GM21360 (cell line): ENCODE results near the gene NUMB.

Experiments
- ATAC-seq: cut with Tn5 transposase; IDR thresholded peaks from one replicate; pipeline ENCODE4 v1.9.1; 2021; ENCODE audit warnings: mild to moderate bottlenecking, moderate library complexity; ENCODE audit not compliant: unreplicated experiment

NUMB gene

GRCh38 chr14:73263606-73264005 is 194.7 kb downstream of the NUMB start:
- no peak for ATAC-seq

GRCh38 chr14:73262427-73263183 is 195.7 kb downstream of the NUMB start:
- no peak for ATAC-seq

DNA sequence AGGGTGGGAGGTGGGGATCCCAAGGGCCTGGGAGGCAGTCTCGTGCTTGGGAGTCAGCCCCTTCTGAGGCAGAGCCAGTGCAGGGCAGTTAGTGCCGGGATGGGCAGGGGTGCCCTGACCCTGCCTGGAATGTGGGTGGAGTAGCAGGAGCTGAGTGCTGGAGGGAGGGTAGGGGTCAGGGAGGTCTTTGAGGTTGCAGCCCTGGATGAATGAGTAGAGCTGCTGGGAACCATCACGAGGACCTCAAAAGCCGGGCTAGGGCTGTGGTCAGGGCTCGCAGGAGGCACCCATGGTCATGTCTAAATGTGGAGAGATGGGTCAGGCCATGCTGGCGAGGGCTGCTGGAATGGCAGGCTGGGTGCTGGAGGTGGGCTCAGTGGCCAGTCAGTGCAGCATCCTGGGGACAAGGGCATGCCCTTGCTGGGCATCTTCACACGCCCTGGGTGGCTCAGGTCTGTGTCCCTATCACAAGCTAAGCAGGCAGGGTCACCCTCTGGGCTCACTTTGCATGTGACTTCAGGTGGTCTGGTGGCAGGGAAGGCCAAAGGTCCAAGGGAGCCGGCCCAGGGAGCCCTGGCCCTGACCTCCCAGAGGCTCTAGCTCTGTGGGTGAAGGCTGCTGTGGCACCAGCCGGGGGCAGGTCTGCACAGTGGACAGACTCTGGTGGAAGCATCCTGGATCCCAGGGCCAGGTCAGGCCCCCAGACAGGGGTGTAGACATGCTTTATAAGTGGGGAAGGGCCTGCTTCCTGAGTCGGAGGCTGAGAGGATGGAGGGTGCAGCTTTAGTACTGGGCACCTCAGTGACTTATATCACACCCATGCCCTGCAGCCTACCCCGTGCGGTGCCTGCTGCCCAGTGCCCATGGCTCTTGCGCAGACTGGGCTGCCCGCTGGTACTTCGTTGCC is 196.6 kb downstream of the NUMB start:
- ATAC-seq: no peak

DNA sequence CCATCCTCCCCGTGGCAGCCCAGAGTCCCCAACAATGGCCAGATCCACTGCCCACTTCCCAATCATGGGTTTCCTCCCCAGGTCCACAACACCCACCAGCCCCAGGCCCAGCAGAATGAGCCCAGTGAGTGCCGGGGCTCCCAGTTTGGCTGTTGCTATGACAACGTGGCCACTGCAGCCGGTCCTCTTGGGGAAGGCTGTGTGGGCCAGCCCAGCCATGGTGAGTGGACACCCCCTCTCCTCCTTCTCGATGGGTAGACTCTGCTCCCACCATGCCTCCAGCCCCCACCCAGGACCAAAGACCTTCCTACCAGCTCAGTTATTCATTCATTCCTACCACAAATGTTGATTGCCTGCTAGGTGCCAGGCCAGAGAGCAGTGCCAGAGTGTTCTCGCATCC is 197.3 kb downstream of the NUMB start:
- ATAC-seq: no peak

- no peak for ATAC-seq
Observed at GRCh38 chr14:73260574-73260973, 197.8 kb downstream of the NUMB start.

- ATAC-seq: no peak
Observed at GRCh38 chr14:73259837-73260236, 198.5 kb downstream of the NUMB start.

DNA sequence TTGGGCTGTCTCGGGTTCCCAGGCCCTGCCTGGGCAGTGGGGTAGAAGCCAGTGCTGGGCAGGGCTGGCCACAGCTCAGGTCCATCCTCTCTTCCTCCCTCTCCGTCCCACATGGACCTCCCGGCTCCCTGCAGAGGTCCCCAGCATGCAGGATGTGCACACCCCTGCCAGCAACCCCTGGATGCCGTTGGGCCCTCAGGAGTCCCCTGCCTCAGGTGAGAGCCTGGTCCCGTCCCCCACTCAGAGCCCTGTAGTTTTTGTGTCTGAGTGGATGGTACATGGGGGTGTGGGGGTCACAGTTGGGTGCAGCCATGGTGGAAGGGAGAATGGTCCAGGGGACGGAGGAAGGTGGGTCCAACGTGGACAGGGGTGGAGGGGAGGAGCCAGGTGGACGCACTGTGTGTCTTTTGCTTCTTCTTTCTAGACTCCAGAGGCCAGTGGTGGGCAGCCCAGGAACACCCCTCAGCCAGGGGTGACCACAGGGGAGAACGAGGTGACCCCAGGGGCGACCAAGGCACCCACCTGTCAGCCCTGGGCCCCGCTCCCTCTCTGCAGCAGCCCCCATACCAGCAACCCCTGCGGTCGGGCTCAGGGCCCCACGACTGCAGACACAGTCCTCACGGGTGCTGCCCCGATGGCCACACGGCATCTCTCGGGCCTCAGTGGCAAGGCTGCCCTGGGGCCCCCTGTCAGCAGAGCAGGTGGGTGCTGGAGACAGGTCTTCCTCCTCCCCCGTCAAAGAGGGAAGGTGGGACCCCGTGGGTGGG is 199.3 kb downstream of the NUMB start:
- ATAC-seq: no peak

- no peak for ATAC-seq
Observed at GRCh38 chr14:73258076-73258475, 200.3 kb downstream of the NUMB start.

DNA sequence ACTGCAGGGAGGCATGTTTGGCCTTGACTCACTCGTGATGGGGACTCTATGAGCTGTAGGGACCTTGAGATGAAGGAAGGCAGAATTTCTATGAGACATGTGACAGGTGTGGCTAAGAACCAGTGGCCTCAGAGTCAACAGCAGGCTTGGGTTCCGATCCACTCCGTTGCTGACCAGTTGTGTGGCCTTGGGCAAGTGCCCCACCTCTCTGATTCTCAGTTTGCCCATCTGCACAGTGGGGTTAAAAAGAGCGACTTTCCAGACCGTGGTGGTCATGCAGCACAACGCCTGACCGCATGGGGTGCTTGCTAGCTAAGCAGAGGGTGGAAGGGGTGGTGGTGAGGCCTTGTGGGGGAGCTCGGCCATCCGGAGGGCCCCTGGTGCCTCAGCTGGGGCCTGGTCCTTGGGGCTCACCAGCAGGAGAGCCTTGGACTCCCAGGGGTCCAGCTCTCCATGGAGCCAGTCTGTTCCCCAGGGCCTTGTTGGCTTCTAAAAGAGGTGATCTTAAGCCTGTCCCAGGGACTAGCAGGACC is 202.6 kb downstream of the NUMB start:
- no peak for ATAC-seq

DNA sequence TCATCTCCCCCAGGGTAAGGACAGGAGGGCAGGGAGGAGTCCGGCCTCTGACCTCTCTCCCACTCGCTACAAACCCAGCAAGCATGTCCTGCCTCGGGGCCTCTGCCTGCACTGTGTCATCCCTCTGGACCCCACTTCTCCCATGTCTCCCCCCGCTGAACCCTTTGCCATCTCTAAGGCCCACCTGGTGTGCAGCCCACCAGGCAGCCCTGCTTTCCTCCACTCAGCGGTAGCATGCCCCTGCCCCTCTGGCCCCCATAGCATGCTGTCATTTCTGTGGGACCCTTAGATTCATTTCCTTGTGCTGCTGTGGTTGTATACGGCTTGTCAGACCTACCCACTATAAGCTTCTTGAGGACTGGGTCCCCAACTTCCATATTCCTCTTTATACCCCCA is 203.3 kb downstream of the NUMB start:
- ATAC-seq: no peak

DNA sequence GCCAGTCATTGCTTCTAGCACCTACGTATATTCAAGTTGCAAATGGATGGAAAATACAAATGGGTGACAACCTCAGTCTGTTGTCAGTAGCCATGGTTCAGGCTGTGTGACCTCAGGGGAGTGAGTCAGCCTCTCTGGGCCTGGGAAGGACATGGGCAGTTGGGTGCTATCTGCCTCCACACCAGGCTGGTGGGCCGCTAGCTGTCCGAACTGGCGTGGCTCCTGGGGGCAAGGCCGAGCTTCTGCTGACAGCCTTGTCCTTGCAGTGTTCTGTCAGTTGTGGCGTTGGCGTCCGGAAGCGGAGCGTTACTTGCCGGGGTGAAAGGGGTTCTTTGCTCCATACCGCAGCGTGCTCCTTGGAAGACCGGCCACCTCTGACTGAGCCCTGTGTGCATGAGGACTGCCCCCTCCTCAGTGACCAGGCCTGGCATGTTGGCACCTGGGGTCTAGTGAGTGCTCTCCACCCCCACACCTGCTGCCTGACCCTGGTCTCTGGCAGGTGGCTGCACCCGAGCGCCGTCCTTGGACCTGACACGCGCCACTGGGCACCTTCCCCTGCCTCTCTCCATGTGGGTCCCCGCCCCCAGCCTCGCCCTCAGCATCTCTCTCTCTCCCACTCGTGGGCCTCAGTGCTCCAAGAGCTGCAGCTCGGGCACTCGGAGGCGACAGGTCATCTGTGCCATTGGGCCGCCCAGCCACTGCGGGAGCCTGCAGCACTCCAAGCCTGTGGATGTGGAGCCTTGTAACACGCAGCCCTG is 203.9 kb downstream of the NUMB start:
- no peak for ATAC-seq

DNA sequence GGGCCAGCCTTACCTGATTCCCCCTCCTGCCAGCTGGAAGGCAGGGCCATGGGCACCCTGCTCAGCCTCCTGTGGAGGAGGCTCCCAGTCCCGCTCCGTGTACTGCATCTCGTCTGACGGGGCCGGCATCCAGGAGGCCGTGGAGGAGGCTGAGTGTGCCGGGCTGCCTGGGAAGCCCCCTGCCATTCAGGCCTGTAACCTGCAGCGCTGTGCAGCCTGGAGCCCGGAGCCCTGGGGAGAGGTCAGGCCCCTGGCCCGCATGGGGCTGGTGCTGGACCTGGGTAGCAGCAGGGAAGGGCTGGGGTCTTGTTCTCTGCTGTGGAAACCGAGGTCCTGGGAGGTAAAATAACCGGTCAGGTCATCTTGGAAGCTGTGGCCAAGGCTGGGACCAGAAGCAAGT is 204.6 kb downstream of the NUMB start:
- no peak for ATAC-seq

- ATAC-seq: no peak
Observed at GRCh38 chr14:73253323-73253610, 205.1 kb downstream of the NUMB start.

GRCh38 chr14:73252491-73253322 is 205.6 kb downstream of the NUMB start:
- no peak for ATAC-seq

DNA sequence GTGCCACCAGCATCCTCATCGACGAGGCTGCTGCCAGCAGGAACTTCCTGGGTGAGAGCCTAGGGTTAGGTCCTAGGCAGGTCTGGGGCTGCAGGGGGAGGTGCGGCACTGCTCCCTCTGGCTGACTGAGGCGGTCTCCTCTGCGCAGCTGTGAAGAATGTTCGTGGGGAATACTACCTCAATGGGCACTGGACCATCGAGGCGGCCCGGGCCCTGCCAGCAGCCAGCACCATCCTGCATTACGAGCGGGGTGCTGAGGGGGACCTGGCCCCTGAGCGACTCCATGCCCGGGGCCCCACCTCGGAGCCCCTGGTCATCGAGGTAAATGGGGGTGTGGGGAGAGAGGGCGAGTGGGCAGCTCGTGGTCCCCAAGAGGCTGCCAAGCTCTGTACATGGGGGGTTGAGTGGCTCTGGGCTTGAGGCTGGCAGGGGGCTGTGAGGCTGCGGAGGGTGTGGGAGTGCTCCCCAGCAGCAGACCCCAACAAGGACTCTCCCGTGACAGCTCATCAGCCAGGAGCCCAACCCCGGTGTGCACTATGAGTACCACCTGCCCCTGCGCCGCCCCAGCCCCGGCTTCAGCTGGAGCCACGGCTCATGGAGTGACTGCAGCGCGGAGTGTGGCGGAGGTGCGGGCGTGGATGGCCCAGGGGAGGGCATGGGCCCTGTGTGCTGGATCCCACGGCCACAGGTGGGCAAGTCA is 206.7 kb downstream of the NUMB start:
- ATAC-seq: no peak

GRCh38 chr14:73250781-73251500 is 207.4 kb downstream of the NUMB start:
- no peak for ATAC-seq

DNA sequence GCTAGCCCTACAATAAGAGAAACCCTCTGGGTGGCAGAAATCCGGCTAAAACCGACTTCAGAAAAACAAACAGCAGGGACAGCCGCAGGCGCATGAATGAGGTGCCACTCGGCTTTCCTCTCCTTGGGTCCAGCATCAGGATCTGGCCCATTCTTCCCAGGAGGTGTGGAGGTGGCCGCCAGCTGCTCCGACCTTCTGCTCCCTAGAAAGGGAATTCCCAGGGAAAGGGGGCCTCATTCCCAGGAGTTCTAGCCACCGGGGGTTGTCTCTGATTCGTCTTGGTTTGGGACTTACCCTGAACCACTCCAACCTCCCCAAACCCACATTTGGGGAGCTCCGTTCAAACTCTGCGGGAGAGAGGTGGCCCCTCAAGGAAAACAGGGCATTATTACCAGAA is 208.0 kb downstream of the NUMB start:
- ATAC-seq: no peak

DNA sequence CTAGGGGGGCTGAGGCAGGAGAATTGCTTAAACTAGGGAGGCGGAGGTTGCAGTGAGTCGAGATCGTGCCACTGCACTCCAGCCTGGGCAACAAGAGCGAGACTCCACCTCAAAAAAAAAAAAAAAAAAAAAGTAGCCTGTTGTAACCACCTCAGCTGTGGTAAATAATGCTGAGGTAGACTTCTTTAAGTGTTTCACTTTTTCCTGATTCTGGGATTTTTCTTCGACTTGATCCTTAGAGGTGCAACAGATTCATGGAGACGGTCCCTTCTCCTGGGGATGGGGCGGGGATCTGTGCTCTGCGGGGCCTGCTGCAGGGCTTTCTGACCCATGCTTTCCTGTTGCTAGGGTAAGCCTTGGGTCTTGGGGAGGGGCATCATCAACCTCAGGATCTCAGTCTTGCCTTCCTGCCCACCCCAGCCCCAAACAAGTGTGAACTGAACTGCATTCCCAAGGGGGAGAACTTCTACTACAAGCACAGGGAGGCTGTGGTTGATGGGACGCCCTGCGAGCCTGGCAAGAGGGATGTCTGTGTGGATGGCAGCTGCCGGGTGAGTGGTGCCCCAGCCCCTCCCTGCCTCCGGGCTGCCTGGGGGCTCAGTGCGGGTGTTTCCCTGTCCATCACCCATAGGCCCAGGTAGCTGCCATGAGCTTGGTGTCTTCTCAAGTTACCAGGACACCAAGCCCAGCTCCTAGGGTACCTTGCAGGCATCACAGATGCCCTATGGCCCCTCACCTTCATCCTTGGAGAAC is 208.6 kb downstream of the NUMB start:
- no peak for ATAC-seq
